DND-41 (cell line): ENCODE results near the gene HMGA1.

Experiments used
- EZH2 ChIP-seq: IDR thresholded peaks from 3 replicates; pipeline ENCODE4 v1.6.1; 2012; ENCODE audit warnings: borderline replicate concordance, low read depth, mild to moderate bottlenecking, moderate library complexity, low read length, inconsistent platforms; ENCODE audit not compliant: severe bottlenecking
- TF ChIP-seq, protein P1 (sequence below): IDR thresholded peaks from 2 replicates; pipeline ENCODE4 v1.5.1; 2012; ENCODE audit warnings: borderline replicate concordance, low read length, moderate library complexity, mild to moderate bottlenecking; ENCODE audit not compliant: poor library complexity, severe bottlenecking; ENCODE audit errors: extremely low read depth

DNA sequence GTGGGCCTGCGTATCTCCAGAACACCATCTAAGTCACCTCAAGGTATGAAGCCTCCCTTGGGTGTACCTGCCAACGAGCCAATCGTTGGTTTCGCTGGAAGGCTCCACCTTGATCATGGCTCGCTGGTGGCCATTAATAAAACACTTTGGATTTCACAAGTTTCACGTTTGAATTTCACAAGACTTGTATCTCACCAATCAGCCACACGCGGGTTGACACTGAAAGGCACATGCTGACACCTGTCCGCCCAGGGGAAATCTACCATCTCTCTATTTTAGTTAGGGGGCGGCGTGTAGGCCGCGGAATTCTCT, 586 bp upstream of the HMGA1 start:
- TF ChIP-seq, protein P1, sequence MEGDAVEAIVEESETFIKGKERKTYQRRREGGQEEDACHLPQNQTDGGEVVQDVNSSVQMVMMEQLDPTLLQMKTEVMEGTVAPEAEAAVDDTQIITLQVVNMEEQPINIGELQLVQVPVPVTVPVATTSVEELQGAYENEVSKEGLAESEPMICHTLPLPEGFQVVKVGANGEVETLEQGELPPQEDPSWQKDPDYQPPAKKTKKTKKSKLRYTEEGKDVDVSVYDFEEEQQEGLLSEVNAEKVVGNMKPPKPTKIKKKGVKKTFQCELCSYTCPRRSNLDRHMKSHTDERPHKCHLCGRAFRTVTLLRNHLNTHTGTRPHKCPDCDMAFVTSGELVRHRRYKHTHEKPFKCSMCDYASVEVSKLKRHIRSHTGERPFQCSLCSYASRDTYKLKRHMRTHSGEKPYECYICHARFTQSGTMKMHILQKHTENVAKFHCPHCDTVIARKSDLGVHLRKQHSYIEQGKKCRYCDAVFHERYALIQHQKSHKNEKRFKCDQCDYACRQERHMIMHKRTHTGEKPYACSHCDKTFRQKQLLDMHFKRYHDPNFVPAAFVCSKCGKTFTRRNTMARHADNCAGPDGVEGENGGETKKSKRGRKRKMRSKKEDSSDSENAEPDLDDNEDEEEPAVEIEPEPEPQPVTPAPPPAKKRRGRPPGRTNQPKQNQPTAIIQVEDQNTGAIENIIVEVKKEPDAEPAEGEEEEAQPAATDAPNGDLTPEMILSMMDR: no peak
- TF ChIP-seq EZH2: no peak
